Activated CD8-positive, alpha-beta memory T cell treated with anti-CD3 and anti-CD28 coated beads, Interleukin-2, amount 50 U/mL, for 24 hours (primary cell): Measurements from ENCODE around the gene NEURL1B.

Source experiments
- DNase-seq: peaks from one replicate; pipeline ENCODE4 v3.0.0-alpha.2; 2020; ENCODE audit errors: extremely low read depth

The NEURL1B gene

DNA sequence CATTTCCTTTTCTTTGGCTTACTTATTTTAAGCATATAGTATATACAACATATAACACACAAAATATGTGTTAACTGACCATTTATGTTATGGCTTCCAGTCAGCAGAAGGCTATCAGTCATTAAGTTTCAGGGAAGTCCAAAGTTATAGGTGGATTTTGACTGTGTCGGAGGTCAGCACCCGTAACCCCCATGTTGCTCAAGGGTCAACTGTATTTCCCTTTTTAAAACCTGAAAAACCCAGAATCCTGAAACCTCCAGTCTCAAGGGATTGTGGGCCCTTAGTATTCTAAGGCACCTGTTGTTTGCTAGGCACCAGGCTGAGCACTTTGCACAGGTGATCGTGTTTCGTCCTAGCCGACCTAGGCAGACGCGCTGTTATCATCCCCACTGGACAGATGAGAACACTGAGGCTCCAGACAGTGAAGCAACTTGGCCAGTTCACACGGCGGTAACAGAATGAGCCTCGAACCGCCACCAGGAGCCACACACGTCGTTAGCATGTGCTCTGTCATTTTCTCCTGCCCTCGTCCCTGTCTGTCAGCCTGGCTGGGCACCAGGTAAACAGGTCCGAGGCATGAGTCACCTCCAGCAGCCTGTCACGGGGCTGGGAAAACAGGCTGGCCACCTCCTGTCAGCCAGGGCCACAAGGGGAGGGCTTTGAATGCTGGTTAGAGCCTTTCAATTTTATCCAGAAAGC, 90.1 kb downstream of the NEURL1B start:
- no peak for DNase-seq

DNA sequence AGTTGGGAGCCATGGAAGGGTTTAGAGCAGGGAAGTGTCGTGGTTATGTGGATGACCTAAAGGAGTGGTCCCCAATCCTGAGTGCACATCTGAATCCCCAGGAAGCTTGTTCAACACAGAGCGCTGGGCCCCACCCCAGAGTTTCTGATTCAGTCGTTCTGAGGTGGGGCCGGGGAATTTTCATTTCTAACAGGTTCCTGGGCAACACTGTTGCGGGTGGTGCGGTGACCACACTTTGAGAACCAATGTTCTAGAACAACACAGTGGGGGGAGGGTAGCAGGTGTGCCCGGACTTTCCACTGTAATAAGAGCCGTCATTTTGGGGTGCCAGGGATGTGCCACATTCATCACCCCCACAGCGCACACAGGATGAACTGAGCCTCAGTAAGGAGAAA, 90.6 kb downstream of the NEURL1B start:
- DNase-seq, result no peak

DNA sequence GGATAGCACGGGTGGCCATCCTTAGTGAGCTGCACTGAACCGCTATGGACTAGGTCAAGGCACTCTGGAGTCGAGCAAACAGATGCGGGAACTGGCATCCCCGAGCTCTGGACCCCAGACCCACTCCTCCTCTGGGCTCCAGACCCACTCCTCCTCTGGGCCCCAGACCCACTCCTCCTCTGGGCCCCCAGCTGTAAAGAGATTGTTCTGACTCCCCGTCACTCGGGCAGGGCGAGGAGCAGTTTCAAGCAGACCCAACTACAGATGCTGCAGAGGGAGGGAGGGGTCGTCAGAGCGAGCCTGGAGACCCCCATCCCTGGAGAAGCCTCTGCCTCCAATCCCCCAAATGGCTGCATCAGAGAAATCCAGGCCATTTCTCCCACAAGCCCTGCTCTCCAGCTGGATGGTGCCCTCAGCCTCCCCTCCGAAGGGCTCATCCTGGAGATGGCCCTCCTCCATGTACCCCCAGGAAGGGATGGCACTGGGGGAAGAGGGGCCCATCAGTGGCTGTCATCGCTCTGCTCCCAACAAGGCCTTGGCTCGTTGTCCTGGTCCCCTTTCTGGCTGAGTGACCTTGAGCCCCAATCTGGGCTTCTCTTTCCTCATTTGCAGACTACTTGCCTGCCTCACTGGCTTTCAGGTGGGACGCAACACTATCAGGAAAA, 91.3 kb downstream of the NEURL1B start:
- DNase-seq, result no peak

DNA sequence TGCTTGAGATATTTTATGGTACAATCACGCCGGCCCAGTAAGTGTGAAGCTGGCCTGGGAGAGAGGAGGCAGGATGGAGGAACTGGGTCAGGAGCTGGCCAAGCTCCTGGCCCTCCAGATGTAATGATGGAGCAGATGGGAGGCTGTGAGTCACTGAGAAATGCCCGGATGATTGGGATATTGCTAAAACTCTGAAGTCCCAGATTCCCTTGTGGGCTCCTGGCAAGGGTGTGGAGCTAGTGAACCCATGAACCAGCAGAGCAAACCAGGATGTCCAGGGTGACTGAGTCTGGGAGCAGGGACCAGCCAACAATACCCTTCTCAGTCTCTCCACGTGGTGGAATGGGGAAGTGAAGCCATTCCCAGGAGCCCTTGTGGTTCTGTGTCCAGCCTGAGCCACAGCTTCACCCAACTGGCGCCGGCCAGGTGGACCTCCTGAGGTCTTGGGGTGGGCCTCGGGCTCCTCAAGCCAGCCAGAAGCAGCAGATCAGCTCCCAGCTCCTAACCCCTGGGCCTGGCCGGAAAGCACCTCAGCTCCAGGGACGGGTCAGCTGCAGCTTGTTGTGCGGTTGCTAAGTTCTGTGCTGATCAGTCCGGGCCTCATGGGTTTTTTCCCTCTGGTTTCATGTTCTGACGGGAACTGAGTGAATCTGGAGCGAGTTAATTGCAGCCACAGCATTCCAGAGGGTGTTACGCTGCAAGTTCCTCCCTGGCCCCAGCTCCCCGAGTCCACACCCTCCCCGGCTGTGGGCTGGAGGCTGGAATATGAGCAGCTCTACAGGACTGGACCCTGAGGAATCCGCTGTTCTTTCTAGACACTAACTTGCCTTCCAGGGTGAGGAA, 92.3 kb downstream of the NEURL1B start:
- DNase-seq, result no peak

DNA sequence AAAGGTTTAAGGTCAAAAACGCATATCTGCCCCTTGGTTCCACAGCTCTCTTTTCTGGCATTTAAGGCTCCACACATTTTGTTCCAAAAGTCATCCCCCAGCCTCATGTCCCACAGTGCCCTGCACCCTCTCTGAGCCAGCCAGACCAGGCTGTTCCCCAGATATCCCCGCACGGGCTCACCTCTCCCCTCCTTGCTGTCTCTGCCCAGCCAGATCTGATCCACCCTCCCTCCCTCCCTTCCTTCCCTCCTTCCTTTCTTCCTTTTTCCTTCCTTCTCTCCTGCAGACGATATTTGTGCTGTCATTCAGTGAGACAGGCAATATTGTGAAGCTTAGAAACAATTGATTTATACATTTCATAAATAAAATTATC, 92.9 kb downstream of the NEURL1B start:
- no peak for DNase-seq

DNA sequence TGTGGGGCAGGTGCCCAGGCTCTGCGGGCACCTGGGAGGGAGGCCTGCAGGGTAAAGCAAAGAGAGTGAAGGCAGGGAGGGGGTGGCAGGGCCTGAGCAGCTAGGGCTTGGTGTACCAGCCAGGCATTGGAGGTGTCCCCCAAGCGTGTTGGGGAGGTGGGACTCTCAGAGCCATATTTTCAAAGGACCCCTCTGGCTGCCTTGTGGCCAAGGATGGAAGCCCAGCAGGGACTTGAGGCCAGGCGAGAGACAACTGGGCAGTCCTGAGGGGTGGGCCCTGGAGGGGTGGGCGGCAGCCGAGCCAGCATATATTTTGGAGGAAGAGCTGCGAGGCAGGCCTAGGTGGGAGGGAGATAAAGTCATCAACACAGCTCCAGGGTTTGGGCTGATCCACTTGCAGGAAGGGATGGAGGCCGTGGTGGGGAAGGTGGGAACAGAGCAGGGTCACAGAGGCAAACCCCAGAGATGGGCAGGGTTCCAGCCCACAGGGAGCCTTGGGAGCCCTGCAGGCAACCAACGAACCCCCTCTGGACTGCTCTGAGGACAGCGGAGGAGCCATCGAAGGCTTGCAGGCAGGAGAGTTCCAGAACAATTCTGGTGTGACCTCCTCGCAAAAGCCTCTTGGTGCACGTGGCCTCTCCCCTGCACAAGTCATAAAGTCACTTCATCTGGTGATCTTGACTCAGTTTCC, 94.2 kb downstream of the NEURL1B start:
- DNase-seq, result no peak

DNA sequence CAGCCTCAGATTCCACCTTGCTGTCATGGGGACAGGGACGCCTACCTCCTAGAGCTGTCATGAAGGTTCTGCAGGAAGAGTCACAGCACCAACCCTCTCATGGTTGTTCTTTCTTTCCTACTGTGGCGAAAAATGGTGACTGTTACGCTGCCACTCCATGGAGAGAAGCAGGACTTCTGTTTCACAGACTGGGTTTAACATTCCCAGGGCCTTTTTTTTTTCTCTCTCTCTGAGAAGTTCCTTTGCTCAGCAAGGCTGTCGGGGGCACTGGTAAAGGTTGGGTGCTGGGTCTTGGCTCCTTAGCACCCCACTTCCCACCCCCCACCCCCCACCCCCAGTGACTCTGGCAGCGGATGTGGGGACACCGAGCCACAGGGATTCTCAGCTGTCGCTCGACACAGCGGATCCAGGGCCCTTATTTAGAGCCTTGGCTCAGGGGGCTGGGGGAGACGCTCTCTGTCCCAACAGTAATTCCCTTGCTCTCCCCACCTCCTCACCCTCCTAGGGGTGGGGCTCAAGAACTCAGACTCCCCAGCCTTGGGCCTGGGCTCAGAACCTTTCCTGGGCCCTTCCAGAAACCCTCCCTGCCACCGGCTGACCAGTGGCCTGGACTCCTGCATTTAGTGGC, 95.6 kb downstream of the NEURL1B start:
- no peak for DNase-seq

DNA sequence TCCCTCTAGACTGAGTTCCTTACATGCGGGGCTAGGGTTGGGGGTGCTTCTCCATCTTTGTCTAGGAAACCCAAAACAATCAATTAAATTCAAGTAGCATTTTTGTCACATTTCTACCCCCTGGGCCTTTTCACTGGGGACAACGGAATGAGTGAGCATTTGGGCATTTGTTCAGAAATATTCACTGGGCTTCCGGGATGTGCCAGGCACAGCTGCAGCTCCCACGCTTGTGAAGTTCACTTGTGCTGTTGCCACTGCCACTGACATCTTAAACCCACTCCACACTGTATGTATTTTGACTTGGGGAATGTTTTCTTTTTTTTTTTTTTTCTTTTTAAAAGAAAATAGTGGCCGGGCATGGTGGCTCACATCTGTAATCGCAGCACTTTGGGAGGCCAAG, 98.3 kb downstream of the NEURL1B start:
- no peak for DNase-seq

DNA sequence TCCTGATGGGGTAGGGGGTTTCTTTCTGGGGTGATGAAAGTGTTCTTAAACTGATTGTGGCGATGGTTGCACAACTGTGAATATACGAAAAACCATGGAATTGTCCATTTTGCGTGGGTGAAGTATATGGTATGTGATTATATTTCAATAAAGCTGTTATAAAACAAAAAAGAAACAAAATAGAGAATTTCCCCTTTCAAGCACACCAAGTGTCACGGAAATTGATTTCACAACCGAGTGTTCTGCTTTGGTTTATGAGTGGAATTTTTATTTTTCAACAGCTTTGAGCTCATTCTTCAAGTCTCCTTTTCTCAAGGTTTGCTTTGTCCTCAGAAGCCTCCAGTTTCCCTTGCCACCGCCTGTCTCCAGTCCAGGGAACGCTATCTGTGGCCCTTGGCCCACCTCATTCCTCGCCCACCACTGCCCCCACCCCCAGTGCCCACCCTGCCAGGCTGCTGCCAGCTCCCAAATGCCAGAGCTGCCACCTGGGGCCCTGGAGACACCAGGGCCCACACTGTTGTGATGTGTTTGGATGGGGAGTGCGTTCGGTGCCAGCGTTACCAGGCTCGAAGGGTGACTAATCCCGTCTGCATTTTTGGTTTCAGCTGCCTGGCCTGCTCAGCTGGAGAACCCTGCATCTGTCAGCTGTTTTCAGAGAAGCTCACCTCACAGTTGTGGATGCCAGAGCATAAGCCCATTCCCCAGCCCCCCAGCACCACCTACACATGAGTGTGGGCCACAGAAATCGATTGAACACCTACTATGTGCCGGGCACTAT, 99.6 kb downstream of the NEURL1B start:
- DNase-seq, result no peak
